Measurements from ENCODE around the gene RCOR3.
"Not testable (repeated sequence)": the region's sequence is repeated elsewhere in the genome, so short reads cannot be mapped to it uniquely, and the experiment has no call there.

The RCOR3 gene

DNA sequence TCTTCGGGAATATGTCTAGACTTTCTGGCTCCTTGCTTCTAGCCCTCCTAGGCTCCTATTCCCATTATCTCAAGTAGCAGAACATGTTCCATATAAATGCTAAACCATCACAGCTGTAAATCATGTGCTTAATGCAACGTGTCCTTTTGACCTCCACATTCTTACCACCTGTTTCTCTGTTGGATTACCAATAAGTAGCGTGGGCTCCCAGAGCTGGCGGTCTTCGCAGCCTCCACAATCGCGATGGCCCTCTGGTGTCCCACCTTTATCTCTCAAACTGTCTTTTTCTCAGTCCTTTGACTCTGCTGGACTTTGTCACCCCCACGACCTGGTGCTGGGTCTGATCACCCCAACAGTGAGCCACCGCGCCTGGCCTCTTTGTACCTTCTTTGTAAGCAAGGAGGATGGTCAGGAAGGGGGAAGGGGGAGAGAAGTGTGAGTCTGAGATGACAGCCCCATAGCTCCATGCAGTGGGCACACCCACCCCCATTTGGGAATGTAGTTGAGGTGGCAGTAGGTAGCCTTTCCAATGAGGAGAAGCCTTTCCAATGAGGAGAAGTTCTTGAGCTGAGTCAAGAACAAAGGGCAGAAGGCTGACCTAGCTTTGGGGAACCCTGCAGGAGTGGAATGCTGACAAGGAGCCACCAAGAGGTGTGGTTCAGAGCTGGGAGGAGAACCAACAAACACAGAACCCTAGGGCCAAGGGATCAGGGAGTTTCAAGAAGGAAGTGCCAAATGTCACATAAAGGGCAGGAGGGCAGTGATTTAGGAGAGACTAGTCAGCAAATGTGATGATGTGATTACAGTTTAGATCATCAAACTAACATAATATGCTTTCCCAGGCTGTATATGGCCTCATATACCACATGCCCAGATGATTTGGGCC is 81.7 kb downstream of the RCOR3 start:
- H3K4me1 ChIP-seq (ENCODE audit: control insufficient read depth, insufficient read depth, low read length), result peaks cover 23% of the 10 kb centered on the region

GRCh38 chr1:211341999-211342398 is 82.8 kb downstream of the RCOR3 start:
- Histone ChIP-seq H3K36me3 (ENCODE audit: control insufficient read depth, insufficient read depth, low read length) (no peaks in the 10 kb centered on the region), H3K9ac (ENCODE audit: low read length) (no peak overlapping the region), H3K27ac (ENCODE audit: low read depth, low read length) (no peak overlapping the region), H3K9me3 (ENCODE audit: control insufficient read depth, insufficient read depth, low read depth, low read length) (no peaks in the 10 kb centered on the region), H3K4me3 (ENCODE audit: low read depth, low read length) (no peak overlapping the region), H3K4me1 (ENCODE audit: control insufficient read depth, insufficient read depth, low read length) (peaks cover 23% of the 10 kb centered on the region), H3K27me3 (ENCODE audit: control insufficient read depth, insufficient read depth, low read length) (no peaks in the 10 kb centered on the region)

More for the DNA sequence above, 81.7 kb downstream of the RCOR3 start:
- no peak overlapping the region for H3K9ac ChIP-seq (ENCODE audit: low read length)
- H3K27ac ChIP-seq (ENCODE audit: low read depth, low read length), result no peak overlapping the region
- H3K27me3 ChIP-seq (ENCODE audit: control insufficient read depth, insufficient read depth, low read length), result no peaks in the 10 kb centered on the region
- H3K36me3 ChIP-seq (ENCODE audit: control insufficient read depth, insufficient read depth, low read length), result no peaks in the 10 kb centered on the region
- H3K4me3 ChIP-seq (ENCODE audit: low read depth, low read length), result no peak overlapping the region
- no peaks in the 10 kb centered on the region for H3K9me3 ChIP-seq (ENCODE audit: control insufficient read depth, insufficient read depth, low read depth, low read length)

- no peak overlapping the region for H3K9ac ChIP-seq (ENCODE audit: low read length)
- H3K27me3 ChIP-seq (ENCODE audit: control insufficient read depth, insufficient read depth, low read length), result no peaks in the 10 kb centered on the region
- no peak overlapping the region for H3K27ac ChIP-seq (ENCODE audit: low read depth, low read length)
- no peak overlapping the region for H3K4me3 ChIP-seq (ENCODE audit: low read depth, low read length)
- no peaks in the 10 kb centered on the region for H3K9me3 ChIP-seq (ENCODE audit: control insufficient read depth, insufficient read depth, low read depth, low read length)
- H3K36me3 ChIP-seq (ENCODE audit: control insufficient read depth, insufficient read depth, low read length), result no peaks in the 10 kb centered on the region
- peaks cover 11% of the 10 kb centered on the region for H3K4me1 ChIP-seq (ENCODE audit: control insufficient read depth, insufficient read depth, low read length)
These were observed 84.4 kb downstream of the RCOR3 start for GRCh38 chr1:211343607-211344006.

DNA sequence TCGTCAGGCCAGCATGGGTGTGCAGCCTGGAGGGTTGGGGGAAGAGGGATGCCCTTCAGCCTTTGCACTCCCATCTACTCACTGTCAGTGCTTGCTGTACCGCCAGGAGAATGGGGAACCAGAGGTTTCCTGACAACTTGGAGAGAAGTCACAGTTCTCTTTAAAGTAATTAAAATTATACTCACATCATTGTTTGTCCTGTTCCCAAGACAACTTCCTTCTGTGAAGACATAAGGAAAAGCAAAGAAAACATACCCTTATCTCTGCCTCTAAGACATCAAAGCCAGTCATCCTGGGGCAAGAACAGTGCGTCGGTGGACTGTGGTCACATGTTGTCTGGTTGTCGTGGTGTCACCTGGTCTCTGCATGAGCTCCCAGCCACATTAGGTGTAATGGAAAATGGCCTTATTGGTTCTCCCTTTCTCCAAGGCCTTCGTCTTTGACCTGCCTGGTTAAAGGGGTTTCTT is 85.0 kb downstream of the RCOR3 start:
- no peak overlapping the region for H3K9ac ChIP-seq (ENCODE audit: low read length)
- H3K9me3 ChIP-seq (ENCODE audit: control insufficient read depth, insufficient read depth, low read depth, low read length), result no peaks in the 10 kb centered on the region
- H3K4me3 ChIP-seq (ENCODE audit: low read depth, low read length), result no peak overlapping the region
- no peaks in the 10 kb centered on the region for H3K27me3 ChIP-seq (ENCODE audit: control insufficient read depth, insufficient read depth, low read length)
- H3K36me3 ChIP-seq (ENCODE audit: control insufficient read depth, insufficient read depth, low read length), result no peaks in the 10 kb centered on the region
- H3K27ac ChIP-seq (ENCODE audit: low read depth, low read length), result no peak overlapping the region
- peaks cover 11% of the 10 kb centered on the region for H3K4me1 ChIP-seq (ENCODE audit: control insufficient read depth, insufficient read depth, low read length)

- Histone ChIP-seq H3K9me3 (ENCODE audit: control insufficient read depth, insufficient read depth, low read depth, low read length) (peaks cover 3% of the 10 kb centered on the region; the same call in 1 of the 2 replicates), H3K27ac (ENCODE audit: low read depth, low read length) (no peak overlapping the region), H3K27me3 (ENCODE audit: control insufficient read depth, insufficient read depth, low read length) (no peaks in the 10 kb centered on the region), H3K4me3 (ENCODE audit: low read depth, low read length) (no peak overlapping the region), H3K9ac (ENCODE audit: low read length) (no peak overlapping the region), H3K4me1 (ENCODE audit: control insufficient read depth, insufficient read depth, low read length) (peaks cover 11% of the 10 kb centered on the region), H3K36me3 (ENCODE audit: control insufficient read depth, insufficient read depth, low read length) (no peaks in the 10 kb centered on the region)
These were observed 86.6 kb downstream of the RCOR3 start for GRCh38 chr1:211345719-211346118.

DNA sequence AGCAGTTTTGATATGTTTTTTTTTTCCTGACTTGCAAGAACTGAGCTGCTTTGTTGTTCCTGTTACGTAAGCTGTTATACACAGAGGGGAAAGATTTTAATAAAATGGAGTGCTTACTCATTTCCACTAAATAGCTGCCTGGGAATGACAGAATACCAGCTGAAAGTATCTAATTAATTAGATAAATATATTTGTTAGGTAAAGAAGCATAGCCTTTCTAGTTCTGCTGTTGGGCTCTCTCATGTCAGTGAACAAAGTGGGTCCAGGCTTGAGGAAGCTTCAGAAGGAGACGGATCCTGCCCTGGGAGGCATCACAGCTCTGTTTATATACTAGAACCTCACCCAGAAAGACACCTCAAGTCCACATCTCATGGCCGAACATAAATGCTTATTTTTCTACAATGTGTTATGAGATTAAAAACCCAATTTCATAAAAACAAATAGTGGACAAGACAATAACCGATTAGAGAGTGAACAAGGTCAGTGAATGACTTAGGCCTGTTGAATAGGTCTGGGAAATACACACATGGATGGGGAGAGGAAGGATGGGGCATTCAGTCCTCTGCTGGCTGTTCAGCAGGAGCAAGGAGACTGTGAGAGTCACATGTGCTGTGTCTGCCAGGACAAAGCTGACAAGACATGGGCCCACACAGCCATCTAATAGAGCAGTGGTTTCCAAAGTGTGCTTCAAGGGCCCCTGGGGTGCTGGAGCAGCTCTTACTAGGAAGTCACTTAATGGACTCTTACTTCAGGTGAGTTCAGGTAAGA is 88.1 kb downstream of the RCOR3 start:
- Histone ChIP-seq H3K4me1 (ENCODE audit: control insufficient read depth, insufficient read depth, low read length) (peaks cover 11% of the 10 kb centered on the region), H3K9me3 (ENCODE audit: control insufficient read depth, insufficient read depth, low read depth, low read length) (peaks cover 14% of the 10 kb centered on the region; the same call in 1 of the 2 replicates), H3K27me3 (ENCODE audit: control insufficient read depth, insufficient read depth, low read length) (no peaks in the 10 kb centered on the region), H3K27ac (ENCODE audit: low read depth, low read length) (no peak overlapping the region), H3K9ac (ENCODE audit: low read length) (no peak overlapping the region), H3K36me3 (ENCODE audit: control insufficient read depth, insufficient read depth, low read length) (no peaks in the 10 kb centered on the region), H3K4me3 (ENCODE audit: low read depth, low read length) (no peak overlapping the region)

DNA sequence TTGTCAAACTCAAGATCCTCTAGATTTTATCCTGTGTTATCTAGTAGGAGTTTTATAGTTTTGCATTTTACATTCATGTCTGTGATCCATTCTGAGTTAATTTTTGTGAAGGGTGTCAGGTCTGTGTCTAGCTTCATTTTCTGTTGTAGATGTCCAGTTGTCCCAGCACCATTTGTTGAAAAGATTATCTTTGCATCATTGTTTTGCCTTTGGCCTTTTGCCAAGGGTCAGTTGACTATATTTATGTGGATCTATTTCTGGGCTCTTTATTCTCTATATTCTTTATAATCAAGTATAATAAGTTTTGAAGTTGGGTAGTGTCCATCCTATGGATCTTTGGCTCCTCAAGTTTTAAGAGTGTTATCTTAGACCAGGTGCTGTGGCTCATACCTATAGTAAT is 89.4 kb downstream of the RCOR3 start:
- Histone ChIP-seq H3K36me3 (ENCODE audit: control insufficient read depth, insufficient read depth, low read length) (peaks cover under 1% of the 10 kb centered on the region; the same call in 1 of the 2 replicates), H3K9me3 (ENCODE audit: control insufficient read depth, insufficient read depth, low read depth, low read length) (peaks cover 17% of the 10 kb centered on the region; the same call in 1 of the 2 replicates), H3K9ac (ENCODE audit: low read length) (no peak overlapping the region), H3K4me1 (ENCODE audit: control insufficient read depth, insufficient read depth, low read length) (peaks cover 11% of the 10 kb centered on the region), H3K27ac (ENCODE audit: low read depth, low read length) (no peak overlapping the region), H3K4me3 (ENCODE audit: low read depth, low read length) (no peak overlapping the region), H3K27me3 (ENCODE audit: control insufficient read depth, insufficient read depth, low read length) (no peaks in the 10 kb centered on the region)

DNA sequence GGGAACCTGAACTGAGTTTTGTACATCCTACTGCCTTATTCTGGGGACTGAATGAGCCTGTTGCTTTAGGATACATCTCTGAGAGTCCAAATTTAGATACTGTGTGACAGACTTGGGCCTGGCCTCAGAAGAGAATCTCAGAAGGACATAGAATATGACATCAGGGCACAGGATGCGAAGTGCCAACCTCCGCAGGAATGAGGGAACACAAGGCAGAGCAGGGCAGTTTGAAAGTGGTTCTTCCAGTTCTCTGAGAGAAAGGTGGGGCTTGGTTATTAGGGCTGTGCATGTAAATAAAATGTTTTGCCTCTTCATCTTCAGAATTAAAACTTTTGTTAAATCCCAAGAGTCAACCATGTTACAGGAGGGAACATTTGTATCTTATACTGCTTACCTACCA is 90.6 kb downstream of the RCOR3 start:
- H3K4me1 ChIP-seq (ENCODE audit: control insufficient read depth, insufficient read depth, low read length), result peaks cover 11% of the 10 kb centered on the region
- H3K9me3 ChIP-seq (ENCODE audit: control insufficient read depth, insufficient read depth, low read depth, low read length), result peaks cover 17% of the 10 kb centered on the region; the same call in 1 of the 2 replicates
- H3K27ac ChIP-seq (ENCODE audit: low read depth, low read length), result no peak overlapping the region
- H3K27me3 ChIP-seq (ENCODE audit: control insufficient read depth, insufficient read depth, low read length), result no peaks in the 10 kb centered on the region
- no peak overlapping the region for H3K9ac ChIP-seq (ENCODE audit: low read length)
- peaks cover 9% of the 10 kb centered on the region for H3K36me3 ChIP-seq (ENCODE audit: control insufficient read depth, insufficient read depth, low read length)
- H3K4me3 ChIP-seq (ENCODE audit: low read depth, low read length), result no peak overlapping the region

GRCh38 chr1:211352055-211352454 is 92.9 kb downstream of the RCOR3 start:
- not testable (repeated sequence) for H3K27me3 ChIP-seq (ENCODE audit: control insufficient read depth, insufficient read depth, low read length); H3K4me1 ChIP-seq (ENCODE audit: control insufficient read depth, insufficient read depth, low read length); H3K27ac ChIP-seq (ENCODE audit: low read depth, low read length); H3K9ac ChIP-seq (ENCODE audit: low read length); H3K4me3 ChIP-seq (ENCODE audit: low read depth, low read length)
- H3K36me3 ChIP-seq (ENCODE audit: control insufficient read depth, insufficient read depth, low read length), result peaks cover 23% of the 10 kb centered on the region
- peaks cover 17% of the 10 kb centered on the region; the same call in 1 of the 2 replicates for H3K9me3 ChIP-seq (ENCODE audit: control insufficient read depth, insufficient read depth, low read depth, low read length)

DNA sequence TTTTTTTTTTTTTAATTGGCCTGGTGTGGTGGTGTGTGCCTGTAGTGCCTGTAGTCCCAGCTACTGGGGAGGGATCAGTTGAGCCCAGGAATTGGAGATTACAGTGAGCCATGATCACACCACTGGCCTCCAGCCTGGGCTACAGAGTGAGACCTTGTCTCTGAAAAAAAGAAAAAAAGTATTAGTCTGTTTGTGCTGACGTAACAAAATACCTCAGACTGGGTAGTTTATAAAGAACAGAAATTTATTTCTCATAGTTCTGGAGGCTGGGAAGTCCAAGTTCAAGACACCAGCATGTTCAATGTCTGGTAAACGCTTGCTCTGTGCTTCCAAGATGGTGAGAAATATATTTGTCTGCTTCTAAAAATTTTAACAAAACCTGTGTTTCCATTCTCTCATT is 93.3 kb downstream of the RCOR3 start:
- Histone ChIP-seq H3K9ac (ENCODE audit: low read length) (no peak overlapping the region), H3K4me3 (ENCODE audit: low read depth, low read length) (no peak overlapping the region), H3K27me3 (ENCODE audit: control insufficient read depth, insufficient read depth, low read length) (no peaks in the 10 kb centered on the region), H3K9me3 (ENCODE audit: control insufficient read depth, insufficient read depth, low read depth, low read length) (peaks cover 17% of the 10 kb centered on the region; the same call in 1 of the 2 replicates), H3K27ac (ENCODE audit: low read depth, low read length) (no peak overlapping the region), H3K36me3 (ENCODE audit: control insufficient read depth, insufficient read depth, low read length) (peaks cover 23% of the 10 kb centered on the region), H3K4me1 (ENCODE audit: control insufficient read depth, insufficient read depth, low read length) (no peaks in the 10 kb centered on the region)
